ENCODE data around the gene NTRK1. TPM values are rescaled to one million over a fixed set of nuclear protein-coding genes. Genes with fewer than 3 reads are reported as not detected.

NTRK1 gene
- total RNA-seq, 2 experiments from 2014 or later, result 4.4 to 6.1 TPM

DNA sequence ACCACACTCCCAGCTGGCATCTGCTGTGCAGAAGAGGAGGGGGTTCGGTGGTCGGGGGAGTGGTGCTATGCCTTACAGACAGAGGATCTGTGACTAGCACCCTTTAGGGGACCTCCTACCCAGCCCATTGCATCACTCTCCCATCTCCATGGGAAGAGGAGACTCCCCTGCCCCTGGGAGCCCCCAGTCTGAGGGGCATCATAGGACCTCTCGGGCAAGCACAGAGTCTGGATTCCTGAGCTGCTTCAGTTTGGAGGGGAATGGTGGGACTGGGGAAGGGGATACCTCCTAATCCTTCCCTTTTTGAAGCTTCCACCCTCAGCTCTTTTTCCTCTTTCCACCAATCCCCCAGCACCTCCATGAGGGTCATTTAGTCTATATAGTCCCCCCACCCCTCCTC, 3.1 kb upstream of the NTRK1 start:
- DNase-seq (no peak), ATAC-seq (no peak)
- ChIA-PET CTCF (interaction anchor here (0.6 to 6.7 kb wide), 9 partner anchors 8 to 455 kb away, joined by 3 to 86 read pairs (median 4); partner anchors contain the start of genes ISG20L2 and METTL25B), POLR2A (interaction anchor here (0.7 kb wide), 1 partner anchor 110 kb away, joined by 3 read pairs; no protein-coding TSS in a partner anchor)
- no peaks in the 10 kb centered on the region for H3K9me3 Mint-ChIP-seq (ENCODE audit: low read depth)
- peaks cover 36% of the 10 kb centered on the region for H3K27me3 Mint-ChIP-seq
- H3K36me3 Mint-ChIP-seq (ENCODE audit: low read depth), result no peaks in the 10 kb centered on the region
- no peak overlapping the region for H3K4me3 Mint-ChIP-seq
- intact Hi-C loops (cut with DNase I, micrococcal nuclease), result no loop called here
- no peak overlapping the region for H3K27ac Mint-ChIP-seq
- peaks cover 12% of the 10 kb centered on the region for H3K4me1 Mint-ChIP-seq

DNA sequence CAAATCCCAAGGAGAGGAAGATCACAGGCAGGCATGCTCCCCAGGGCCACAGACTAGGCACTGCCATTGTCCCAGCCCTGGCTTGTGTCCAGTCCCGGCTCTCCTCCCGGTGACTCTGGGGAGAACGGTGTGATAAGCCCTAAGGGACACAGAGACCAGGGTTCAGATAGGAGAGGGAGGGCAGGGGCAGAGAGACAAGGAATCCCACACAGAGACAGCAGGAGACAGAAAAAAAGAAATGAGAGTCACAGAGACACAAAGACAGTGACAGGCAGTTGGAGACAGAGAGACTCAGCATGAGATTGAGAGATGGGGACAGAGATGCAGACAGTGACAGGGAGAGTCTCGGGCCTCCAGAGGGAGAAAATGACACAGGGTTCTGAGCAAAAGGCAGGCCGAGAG, 2.1 kb upstream of the NTRK1 start:
- no peaks in the 10 kb centered on the region for H3K36me3 Mint-ChIP-seq (ENCODE audit: low read depth)
- H3K4me1 Mint-ChIP-seq, result peaks cover 22% of the 10 kb centered on the region
- ChIA-PET CTCF (interaction anchor here (0.5 to 6.7 kb wide), 15 partner anchors 9 to 169 kb away, joined by 3 to 86 read pairs (median 8); partner anchors contain the start of genes ISG20L2 and METTL25B), POLR2A (interaction anchor here (0.6 to 1.3 kb wide), 2 partner anchors 36 to 59 kb away, joined by 3 read pairs; no protein-coding TSS in a partner anchor)
- intact Hi-C loops (cut with DNase I, micrococcal nuclease), result no loop called here
- H3K27ac Mint-ChIP-seq, result no peak overlapping the region
- ATAC-seq (no peak), DNase-seq (no peak)
- peaks cover 42% of the 10 kb centered on the region for H3K27me3 Mint-ChIP-seq
- H3K4me3 Mint-ChIP-seq, result no peak overlapping the region
- H3K9me3 Mint-ChIP-seq (ENCODE audit: low read depth), result no peaks in the 10 kb centered on the region

DNA sequence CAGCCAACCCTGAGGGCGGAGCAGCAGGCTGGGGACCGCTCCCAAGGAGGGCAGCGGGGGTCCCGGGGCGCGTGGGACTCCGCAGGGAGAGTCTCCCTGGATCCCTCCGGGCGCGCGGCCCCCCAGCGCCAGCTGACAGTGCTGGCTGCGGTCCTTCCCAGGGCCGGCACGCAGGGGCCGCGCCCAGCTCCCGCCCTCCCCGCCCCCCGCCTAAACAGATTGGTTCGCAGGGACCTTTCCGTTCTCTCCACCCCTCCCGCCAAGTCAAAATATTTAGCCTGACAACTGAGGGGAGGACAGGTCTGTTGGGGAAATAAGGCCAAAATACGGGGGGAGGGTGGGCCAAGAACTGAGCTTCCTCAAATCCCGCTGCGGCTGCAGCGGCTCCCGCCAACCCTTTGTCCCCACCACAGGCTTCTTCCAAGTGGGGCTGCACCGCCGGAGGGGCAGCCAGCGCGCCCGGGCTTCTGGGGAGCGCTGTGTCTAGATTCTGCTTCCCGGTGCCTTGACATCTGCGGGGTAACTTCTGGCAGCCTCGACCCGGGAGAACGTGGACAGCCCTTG, 1.6 kb upstream of the NTRK1 start, which contains the start of gene INSRR:
TSS of gene INSRR (minus strand) at position 159 of the 564 bp plus-strand sequence. CDS start 496 bp downstream, outside the sequence.
- peaks cover 25% of the 10 kb centered on the region for H3K4me1 Mint-ChIP-seq
- no peaks in the 10 kb centered on the region for H3K9me3 Mint-ChIP-seq (ENCODE audit: low read depth)
- H3K27me3 Mint-ChIP-seq, result peaks cover 47% of the 10 kb centered on the region
- CTCF ChIA-PET, result interaction anchor here (0.6 to 6.7 kb wide), 29 partner anchors 10 to 267 kb away, joined by 3 to 109 read pairs (median 7); partner anchors contain the start of genes ISG20L2, METTL25B, NAXE and PRCC
- H3K4me3 Mint-ChIP-seq, result peak within 1 kb of the TSS; percentile 56
- no peak for DNase-seq
- no peaks in the 10 kb centered on the region for H3K36me3 Mint-ChIP-seq (ENCODE audit: low read depth)
- H3K27ac Mint-ChIP-seq, result no peak within 1 kb of the TSS
- POLR2A ChIA-PET, result interaction anchor here (0.7 to 1.3 kb wide), 5 partner anchors 45 to 59 kb away, joined by 3 to 4 read pairs (median 3); no protein-coding TSS in a partner anchor
- no peak for ATAC-seq
- intact Hi-C loops (cut with DNase I, micrococcal nuclease), result no loop called here

DNA sequence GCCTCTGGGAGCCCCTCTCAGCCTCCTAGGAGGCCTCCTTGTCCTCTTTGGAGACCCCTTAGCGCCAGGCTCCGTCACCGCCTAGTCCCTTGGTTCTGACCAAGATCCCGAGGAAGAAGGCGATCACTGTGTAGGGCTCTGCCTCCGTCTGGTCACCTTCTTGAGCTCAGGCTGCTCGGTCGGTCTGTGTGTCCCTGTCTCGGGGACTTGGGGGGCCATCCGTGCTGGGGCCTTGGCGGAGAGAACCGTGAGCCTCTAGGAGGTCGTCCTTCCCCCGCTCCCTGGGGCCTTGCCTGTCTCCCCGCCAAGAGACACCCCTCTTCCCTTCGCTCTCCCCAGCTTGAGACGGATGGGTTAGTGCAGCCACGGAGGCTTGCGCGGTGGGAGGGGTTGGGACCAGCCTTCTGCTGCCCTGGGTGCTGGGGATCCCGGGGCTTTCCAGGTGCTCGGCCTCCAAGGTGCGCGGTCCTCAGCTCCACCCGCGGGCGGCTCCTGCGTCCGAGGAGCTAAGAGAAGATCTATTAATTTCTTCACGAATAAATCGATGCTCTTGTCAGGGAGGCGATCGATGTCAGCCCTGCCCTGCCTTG, 1.0 kb upstream of the NTRK1 start:
- CTCF ChIA-PET, result interaction anchor here (0.6 to 6.7 kb wide), 42 partner anchors 11 to 297 kb away, joined by 3 to 109 read pairs (median 5); partner anchors contain the start of genes ISG20L2, METTL25B, MRPL24 and NAXE
- H3K27ac Mint-ChIP-seq, result no peak overlapping the region
- peaks cover 25% of the 10 kb centered on the region for H3K4me1 Mint-ChIP-seq
- H3K36me3 Mint-ChIP-seq (ENCODE audit: low read depth), result no peaks in the 10 kb centered on the region
- H3K9me3 Mint-ChIP-seq (ENCODE audit: low read depth), result no peaks in the 10 kb centered on the region
- intact Hi-C loops (cut with DNase I, micrococcal nuclease), result loop anchor here (1.0 to 5.0 kb wide), 10 partner anchors 20 to 172 kb away; partner anchors contain the start of gene SH2D2A (in 1 of the 2)
- ATAC-seq (no peak), DNase-seq (peak; percentile 37)
- POLR2A ChIA-PET, result interaction anchor here (0.7 to 2.0 kb wide), 7 partner anchors 46 to 134 kb away, joined by 3 to 7 read pairs (median 3); no protein-coding TSS in a partner anchor
- H3K4me3 Mint-ChIP-seq, result peak overlapping the region; percentile 56
- peaks cover 48% of the 10 kb centered on the region for H3K27me3 Mint-ChIP-seq

DNA sequence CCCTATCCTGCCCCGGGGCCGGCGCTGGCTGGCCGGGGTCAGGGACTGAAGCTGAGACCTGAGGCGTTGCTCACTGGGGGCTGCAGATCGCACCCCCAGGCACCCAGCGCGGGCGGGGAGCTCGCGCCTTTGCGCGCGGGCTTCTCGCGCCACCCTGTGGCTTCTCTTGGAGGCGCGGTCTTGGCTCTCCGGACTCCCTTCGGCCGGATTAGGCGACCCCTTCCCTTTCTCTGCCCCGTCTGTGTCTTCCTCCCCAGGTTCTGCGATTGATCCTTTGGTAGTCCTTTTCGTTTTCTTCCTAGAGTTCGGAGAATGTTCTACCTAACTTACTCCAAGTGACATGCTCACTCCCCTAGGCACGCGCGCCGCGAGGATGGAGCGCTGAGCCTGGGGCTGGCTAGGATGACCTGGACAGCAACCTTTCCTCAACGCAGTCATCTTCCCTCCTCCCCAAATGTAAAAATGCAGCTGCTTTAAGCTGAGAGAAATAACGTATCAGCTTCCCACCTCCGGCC, 495 bp upstream of the NTRK1 start:
- CTCF ChIA-PET, result interaction anchor here (0.5 to 6.7 kb wide), 46 partner anchors 11 to 350 kb away, joined by 3 to 109 read pairs (median 5); partner anchors contain the start of genes ISG20L2, METTL25B, MRPL24 and PRCC
- Mint-ChIP-seq H3K4me3 (peak overlapping the region; percentile 56), H3K36me3 (ENCODE audit: low read depth) (no peaks in the 10 kb centered on the region), H3K4me1 (peaks cover 25% of the 10 kb centered on the region), H3K9me3 (ENCODE audit: low read depth) (no peaks in the 10 kb centered on the region), H3K27me3 (peaks cover 45% of the 10 kb centered on the region), H3K27ac (no peak overlapping the region)
- intact Hi-C loops (cut with DNase I, micrococcal nuclease), result loop anchor here (1.0 to 5.0 kb wide), 10 partner anchors 21 to 173 kb away; partner anchors contain the start of gene SH2D2A (in 1 of the 2)
- ATAC-seq, result peak; percentile 47
- peak; percentile 77 for DNase-seq
- POLR2A ChIA-PET, result interaction anchor here (1.0 to 2.0 kb wide), 5 partner anchors 46 to 134 kb away, joined by 3 to 7 read pairs (median 4); no protein-coding TSS in a partner anchor

DNA sequence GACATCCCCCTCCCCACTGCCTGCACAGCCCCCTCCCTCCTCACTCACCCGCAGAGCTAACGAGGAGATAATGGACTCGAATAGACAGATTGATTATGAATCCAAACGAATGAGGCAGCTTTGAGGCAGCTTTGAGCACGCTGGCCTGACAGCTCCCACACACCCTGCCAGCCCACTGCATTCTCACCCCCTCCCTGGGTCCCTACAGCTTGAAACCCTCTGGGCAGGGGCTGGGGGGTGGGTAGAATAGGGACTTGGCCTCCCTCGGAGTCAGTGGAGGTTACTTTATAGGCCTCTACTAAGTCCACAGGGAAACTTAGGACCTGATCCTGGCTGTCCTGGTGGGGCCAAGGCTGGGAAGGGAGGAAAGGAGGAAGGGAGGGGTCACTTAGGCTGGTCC, 1.9 kb downstream of the NTRK1 start:
- peaks cover 45% of the 10 kb centered on the region for H3K27me3 Mint-ChIP-seq
- ChIA-PET POLR2A (no interaction called here), CTCF (interaction anchor here (1.0 to 6.7 kb wide), 8 partner anchors 9 to 135 kb away, joined by 3 to 109 read pairs (median 29); partner anchors contain the start of genes ISG20L2 and METTL25B)
- no peaks in the 10 kb centered on the region for H3K36me3 Mint-ChIP-seq (ENCODE audit: low read depth)
- no peak overlapping the region for H3K4me3 Mint-ChIP-seq
- no peaks in the 10 kb centered on the region for H3K9me3 Mint-ChIP-seq (ENCODE audit: low read depth)
- ATAC-seq (no peak), DNase-seq (no peak)
- peaks cover 39% of the 10 kb centered on the region for H3K4me1 Mint-ChIP-seq
- H3K27ac Mint-ChIP-seq, result no peak overlapping the region
- intact Hi-C loops (cut with DNase I, micrococcal nuclease), result loop anchor here in 1 of 2 experiments (5.0 kb wide), 2 partner anchors 50 to 175 kb away; no protein-coding TSS in a partner anchor

DNA sequence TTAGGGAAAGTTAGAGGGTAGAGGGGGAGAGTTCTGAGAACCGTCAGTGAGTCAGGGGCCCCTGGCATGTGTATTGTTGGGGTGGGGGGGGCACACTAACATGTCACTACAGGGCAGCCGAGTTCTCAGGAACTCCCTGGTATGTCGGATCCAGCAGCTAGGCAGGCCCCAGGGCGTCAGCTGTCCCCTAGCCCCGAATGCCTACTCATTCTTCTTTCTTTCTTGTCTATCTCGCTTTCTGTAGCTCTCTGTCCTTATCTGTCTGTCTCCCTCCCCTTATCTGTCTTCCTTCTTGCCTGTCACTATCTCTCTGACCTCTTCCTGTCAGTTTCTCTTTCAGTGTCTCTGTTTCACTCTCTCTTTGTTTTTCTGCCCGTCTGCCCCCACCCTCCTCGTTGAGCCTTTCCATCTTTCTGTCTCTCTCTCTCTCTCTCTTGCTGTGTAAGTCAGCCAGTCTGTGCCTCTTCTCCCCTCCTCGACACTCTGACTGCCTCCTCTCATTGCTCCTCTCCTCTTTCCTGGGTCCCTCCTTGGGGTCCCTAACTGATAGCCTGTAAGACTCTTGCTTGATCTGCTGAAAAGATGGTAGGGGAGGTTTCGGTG, 2.4 kb downstream of the NTRK1 start:
- CTCF ChIA-PET, result interaction anchor here (1.6 to 6.7 kb wide), 5 partner anchors 25 to 135 kb away, joined by 4 to 109 read pairs (median 84); partner anchors contain the start of genes ISG20L2 and METTL25B
- Mint-ChIP-seq H3K36me3 (ENCODE audit: low read depth) (no peaks in the 10 kb centered on the region), H3K4me1 (peaks cover 39% of the 10 kb centered on the region), H3K27me3 (peaks cover 41% of the 10 kb centered on the region), H3K9me3 (ENCODE audit: low read depth) (no peaks in the 10 kb centered on the region), H3K4me3 (peak overlapping the region; percentile 0), H3K27ac (peak overlapping the region; percentile 61)
- intact Hi-C loops (cut with DNase I, micrococcal nuclease), result loop anchor here in 1 of 2 experiments (5.0 kb wide), 2 partner anchors 51 to 176 kb away; no protein-coding TSS in a partner anchor
- DNase-seq (peak; percentile 58), ATAC-seq (peak; percentile 65)
- POLR2A ChIA-PET, result no interaction called here

DNA sequence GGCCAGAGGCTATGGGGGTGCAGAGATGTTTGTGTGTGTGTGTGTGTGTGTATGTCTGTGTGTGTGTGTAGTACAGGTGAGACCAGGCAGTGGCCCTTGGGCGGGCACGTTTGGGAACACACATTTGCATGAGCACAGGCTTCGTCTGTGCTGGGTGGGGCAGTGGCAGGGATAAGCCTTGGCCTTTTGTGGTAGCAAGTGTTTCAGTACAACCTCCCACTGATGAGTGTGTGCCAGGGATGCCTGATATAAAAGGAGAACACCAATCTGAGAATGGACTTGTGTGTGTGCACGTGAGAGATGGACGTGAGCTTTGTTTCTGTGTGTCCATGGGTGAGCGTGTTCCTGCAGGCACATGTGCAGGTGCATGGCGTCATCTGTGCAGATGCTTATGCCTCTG, 3.0 kb downstream of the NTRK1 start:
- Mint-ChIP-seq H3K36me3 (ENCODE audit: low read depth) (no peaks in the 10 kb centered on the region), H3K9me3 (ENCODE audit: low read depth) (no peaks in the 10 kb centered on the region), H3K4me1 (peaks cover 39% of the 10 kb centered on the region), H3K27ac (peak overlapping the region; percentile 61), H3K27me3 (peaks cover 35% of the 10 kb centered on the region), H3K4me3 (no peak overlapping the region)
- no peak for ATAC-seq
- CTCF ChIA-PET, result interaction anchor here (1.6 to 6.7 kb wide), 5 partner anchors 25 to 136 kb away, joined by 4 to 109 read pairs (median 84); partner anchors contain the start of genes ISG20L2 and METTL25B
- no peak for DNase-seq
- POLR2A ChIA-PET, result no interaction called here
- intact Hi-C loops (cut with DNase I, micrococcal nuclease), result loop anchor here in 1 of 2 experiments (5.0 kb wide), 2 partner anchors 51 to 176 kb away; no protein-coding TSS in a partner anchor

DNA sequence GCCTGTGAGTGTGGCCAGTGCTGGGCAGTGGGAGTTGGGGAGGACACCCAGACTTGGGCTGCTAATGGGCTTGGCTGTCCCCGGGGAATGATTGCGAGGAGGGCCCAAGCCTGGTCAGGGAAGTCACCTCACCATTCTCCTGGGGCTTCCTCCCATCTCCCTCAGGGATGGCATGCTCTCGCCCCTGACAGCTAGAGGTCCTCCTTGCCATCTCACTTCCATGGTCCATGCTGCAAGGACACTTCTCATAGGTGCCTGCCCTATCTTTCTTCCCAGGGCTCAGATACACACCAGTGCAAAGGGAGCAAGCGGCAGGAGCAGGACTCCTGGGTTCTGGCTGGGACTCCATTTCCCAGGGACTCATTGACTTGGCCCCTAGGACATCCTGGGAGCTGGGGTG, 4.1 kb downstream of the NTRK1 start:
- no peak for ATAC-seq
- Mint-ChIP-seq H3K36me3 (ENCODE audit: low read depth) (no peaks in the 10 kb centered on the region), H3K9me3 (ENCODE audit: low read depth) (no peaks in the 10 kb centered on the region), H3K27me3 (peaks cover 29% of the 10 kb centered on the region), H3K27ac (no peak overlapping the region), H3K4me1 (peaks cover 36% of the 10 kb centered on the region), H3K4me3 (no peak overlapping the region)
- intact Hi-C loops (cut with DNase I, micrococcal nuclease), result loop anchor here in 1 of 2 experiments (5.0 kb wide), 2 partner anchors 52 to 177 kb away; no protein-coding TSS in a partner anchor
- no peak for DNase-seq
- ChIA-PET POLR2A (interaction anchor here (0.6 kb wide), 1 partner anchor 163 kb away, joined by 4 read pairs; no protein-coding TSS in a partner anchor), CTCF (interaction anchor here (0.5 to 1.2 kb wide), 4 partner anchors 64 to 173 kb away, joined by 3 to 4 read pairs (median 4); partner anchors contain the start of genes ISG20L2 and METTL25B)

DNA sequence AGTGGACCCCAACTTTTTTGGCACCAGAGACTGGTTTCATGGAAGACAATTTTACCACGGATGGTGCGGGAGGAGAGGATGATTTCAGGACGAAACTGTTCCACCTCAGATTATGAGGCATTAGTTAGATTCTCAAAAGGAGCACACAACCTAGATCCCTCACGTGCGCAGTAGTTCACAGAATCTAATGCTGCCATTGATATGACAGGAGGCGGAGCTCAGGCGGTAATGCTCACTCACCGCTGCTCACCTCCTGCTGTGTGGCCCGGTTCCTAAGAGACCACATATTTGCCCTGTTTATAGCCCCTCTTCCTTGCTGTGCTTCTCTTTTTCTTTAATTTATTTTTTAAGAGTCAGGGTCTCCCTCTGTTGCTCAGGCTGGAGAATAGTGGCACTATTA, 4.6 kb downstream of the NTRK1 start:
- H3K4me3 Mint-ChIP-seq, result no peak overlapping the region
- DNase-seq (no peak), ATAC-seq (no peak)
- H3K36me3 Mint-ChIP-seq (ENCODE audit: low read depth), result no peaks in the 10 kb centered on the region
- peak overlapping the region; percentile 9 for H3K27ac Mint-ChIP-seq
- H3K4me1 Mint-ChIP-seq, result peaks cover 38% of the 10 kb centered on the region
- POLR2A ChIA-PET, result no interaction called here
- CTCF ChIA-PET, result interaction anchor here (0.6 to 1.2 kb wide), 3 partner anchors 65 to 137 kb away, joined by 3 to 4 read pairs (median 3); partner anchors contain the start of genes ISG20L2 and METTL25B
- no peaks in the 10 kb centered on the region for H3K9me3 Mint-ChIP-seq (ENCODE audit: low read depth)
- intact Hi-C loops (cut with DNase I, micrococcal nuclease), result no loop called here
- peaks cover 27% of the 10 kb centered on the region for H3K27me3 Mint-ChIP-seq

All from activated CD4-positive, alpha-beta T cell treated with anti-CD3 and anti-CD28 coated beads for 36 hours (primary cell).